ENCODE results near the gene WSB1. TPM values are rescaled to one million over a fixed set of nuclear protein-coding genes. Genes with fewer than 3 reads are reported as not detected.

The WSB1 gene
- polyA plus RNA-seq, 1 of the 3 experiments (the other 2 are of a cell fraction), result 261 TPM

GRCh38 chr17:27356091-27356705 lies 62.3 kb downstream of the WSB1 start:
- Histone ChIP-seq H3K27me3 (ENCODE audit: insufficient read depth) (no peaks in the 10 kb centered on the region), H3K9me3 (no peaks in the 10 kb centered on the region), H3K4me1 (ENCODE audit: control insufficient read depth in 1 of 2, insufficient read depth in 2 of 2, low read depth in 1 of 2, low read length in 1 of 2) (peaks cover 0 to 11% of the 10 kb centered on the region in 2 experiments; a peak in 1 of 4 replicates), H4K20me1 (ENCODE audit: insufficient read depth) (no peaks in the 10 kb centered on the region), H3K9me2 (no peaks in the 10 kb centered on the region), H3K4me2 (no peak overlapping the region), H3K4me3 (ENCODE audit: low read depth in 2 of 2, low read length in 1 of 2) (no peak overlapping the region), H3K79me2 (ENCODE audit: insufficient read depth) (peaks cover 10% of the 10 kb centered on the region; the same call in 1 of the 2 replicates), H2AFZ (ENCODE audit: low read depth) (no peak overlapping the region), H3F3A (replicated peaks; ENCODE audit: insufficient read depth) (peaks cover 5% of the 10 kb centered on the region), H3K36me3 (replicated peaks in 1 of 2; ENCODE audit: control insufficient read depth in 1 of 2, insufficient read depth in 2 of 2, low read length in 1 of 2) (peaks cover 0 to 8% of the 10 kb centered on the region in 2 experiments), H3K27ac (ENCODE audit: low read depth in 2 of 2, low read length in 1 of 2) (no peak overlapping the region), H3K9ac (no peak overlapping the region)
- DNase-seq, result no peak
- CTCF ChIA-PET, result interaction anchor here (0.6 to 7.3 kb wide), 4 partner anchors 25 to 243 kb away, joined by 3 to 98 read pairs (median 31); partner anchors contain the start of gene KSR1
- TF ChIP-seq NFIC (IDR thresholded peaks at IDR 0.05; ENCODE audit: borderline replicate concordance), result peak; percentile 29; the same call in 1 of the 2 replicates
- TF ChIP-seq YY1 (IDR thresholded peaks at IDR 0.05; ENCODE audit: low read depth), result no peak
- TF ChIP-seq PBX3 (IDR thresholded peaks at IDR 0.05), result no peak
- WGBS (ENCODE audit: low lambda C conversion rate), result 84% methylated on average over 7 of the region's 8 CpGs
- POLR2A ChIA-PET, result no interaction called here

GRCh38 chr17:27357236-27357635 lies 63.3 kb downstream of the WSB1 start:
- no peaks in the 10 kb centered on the region for H3K27me3 ChIP-seq (ENCODE audit: insufficient read depth)
- no peak overlapping the region for H3K9ac ChIP-seq
- H4K20me1 ChIP-seq (ENCODE audit: insufficient read depth), result no peaks in the 10 kb centered on the region
- H3K9me3 ChIP-seq, result no peaks in the 10 kb centered on the region
- peaks cover 10% of the 10 kb centered on the region; the same call in 1 of the 2 replicates for H3K79me2 ChIP-seq (ENCODE audit: insufficient read depth)
- ChIA-PET CTCF (interaction anchor here (1.0 to 7.3 kb wide), 2 partner anchors 23 to 242 kb away, joined by 3 to 98 read pairs; no protein-coding TSS in a partner anchor), POLR2A (no interaction called here)
- 95% methylated on average over 5 of the region's 5 CpGs for whole genome bisulfite sequencing (ENCODE audit: low lambda C conversion rate)
- no peaks in the 10 kb centered on the region for H3K9me2 ChIP-seq
- H3F3A ChIP-seq (replicated peaks; ENCODE audit: insufficient read depth), result no peaks in the 10 kb centered on the region
- H3K27ac ChIP-seq (ENCODE audit: low read depth in 2 of 2, low read length in 1 of 2), result no peak overlapping the region
- no peak overlapping the region for H3K4me3 ChIP-seq (ENCODE audit: low read depth in 2 of 2, low read length in 1 of 2)
- H3K4me1 ChIP-seq (ENCODE audit: control insufficient read depth in 1 of 2, insufficient read depth in 2 of 2, low read depth in 1 of 2, low read length in 1 of 2), result peaks cover 0 to 11% of the 10 kb centered on the region in 2 experiments; a peak in 1 of 4 replicates
- no peak overlapping the region for H2AFZ ChIP-seq (ENCODE audit: low read depth)
- no peak overlapping the region for H3K4me2 ChIP-seq
- DNase-seq, result no peak
- H3K36me3 ChIP-seq (replicated peaks in 1 of 2; ENCODE audit: control insufficient read depth in 1 of 2, insufficient read depth in 2 of 2, low read length in 1 of 2), result peaks cover 0 to 2% of the 10 kb centered on the region in 2 experiments
- TF ChIP-seq FOXJ3 (CRISPR knock-in tag; IDR thresholded peaks at IDR 0.05), result no peak
- TF ChIP-seq GATA2 (CRISPR knock-in tag; IDR thresholded peaks at IDR 0.05), result no peak
- no peak for TF ChIP-seq RCOR1 (IDR thresholded peaks at IDR 0.05; ENCODE audit: low read length)
- TF ChIP-seq REST (IDR thresholded peaks at IDR 0.05; ENCODE audit: low read depth, low read length), result no peak
- TF ChIP-seq FOSL2 (IDR thresholded peaks at IDR 0.05; ENCODE audit: borderline replicate concordance, low read depth), result no peak
- TF ChIP-seq EP300 (IDR thresholded peaks at IDR 0.05; ENCODE audit: borderline replicate concordance in 1 of 2, low read depth in 1 of 2, low read length in 1 of 2), result no peak
- no peak for TF ChIP-seq RFX5 (IDR thresholded peaks at IDR 0.05; ENCODE audit: low read length)
- TF ChIP-seq TCF12 (IDR thresholded peaks at IDR 0.05), result no peak
- no peak for TF ChIP-seq MEF2A (IDR thresholded peaks at IDR 0.05; ENCODE audit: borderline replicate concordance, low read depth)
- TF ChIP-seq GABPA (IDR thresholded peaks at IDR 0.05; ENCODE audit: low read depth), result no peak
- TF ChIP-seq RAD21 (IDR thresholded peaks at IDR 0.05; ENCODE audit: low read length), result no peak
